Measurements from ENCODE around the gene QRSL1. TPM values are rescaled to one million over a fixed set of nuclear protein-coding genes. Genes with fewer than 3 reads are reported as not detected.

Gene QRSL1
- total and polyA plus RNA-seq, 2 donors (not counting 3 experiments of a cell fraction or from before 2014, with no cell fraction given): 4.3 to 11.3 TPM

- H3K4me1 ChIP-seq (ENCODE audit: control insufficient read depth, extremely low read depth, insufficient read depth, low read length): no peaks in the 10 kb centered on the region
- H3K79me2 ChIP-seq (ENCODE audit: control insufficient read depth, insufficient read depth, low read length): no peaks in the 10 kb centered on the region
- no peaks in the 10 kb centered on the region for H3K9me1 ChIP-seq (replicated peaks; ENCODE audit: control insufficient read depth, extremely low read depth, insufficient read depth, low read length)
- dilution Hi-C loops (cut with MboI; ENCODE audit: extremely low pct_ligation_motif_present, low sequenced_read_pairs) (no loop called here), intact Hi-C loops (cut with micrococcal nuclease) (no loop called here)
- no peak for FAIRE-seq
- POLR2A ChIA-PET: no interaction called here
- no peak overlapping the region for H2AFZ ChIP-seq (ENCODE audit: low read depth, low read length)
- H3K4me3 ChIP-seq (replicated peaks in 1 of 3; ENCODE audit: insufficient read depth in 1 of 3, low read depth in 1 of 3, low read length in 3 of 3): no peak overlapping the region
- no peak for DNase-seq (ENCODE audit: low read depth, low spot score)
- TF ChIP-seq, protein P1, sequence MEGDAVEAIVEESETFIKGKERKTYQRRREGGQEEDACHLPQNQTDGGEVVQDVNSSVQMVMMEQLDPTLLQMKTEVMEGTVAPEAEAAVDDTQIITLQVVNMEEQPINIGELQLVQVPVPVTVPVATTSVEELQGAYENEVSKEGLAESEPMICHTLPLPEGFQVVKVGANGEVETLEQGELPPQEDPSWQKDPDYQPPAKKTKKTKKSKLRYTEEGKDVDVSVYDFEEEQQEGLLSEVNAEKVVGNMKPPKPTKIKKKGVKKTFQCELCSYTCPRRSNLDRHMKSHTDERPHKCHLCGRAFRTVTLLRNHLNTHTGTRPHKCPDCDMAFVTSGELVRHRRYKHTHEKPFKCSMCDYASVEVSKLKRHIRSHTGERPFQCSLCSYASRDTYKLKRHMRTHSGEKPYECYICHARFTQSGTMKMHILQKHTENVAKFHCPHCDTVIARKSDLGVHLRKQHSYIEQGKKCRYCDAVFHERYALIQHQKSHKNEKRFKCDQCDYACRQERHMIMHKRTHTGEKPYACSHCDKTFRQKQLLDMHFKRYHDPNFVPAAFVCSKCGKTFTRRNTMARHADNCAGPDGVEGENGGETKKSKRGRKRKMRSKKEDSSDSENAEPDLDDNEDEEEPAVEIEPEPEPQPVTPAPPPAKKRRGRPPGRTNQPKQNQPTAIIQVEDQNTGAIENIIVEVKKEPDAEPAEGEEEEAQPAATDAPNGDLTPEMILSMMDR (IDR thresholded peaks at IDR 0.05; ENCODE audit: extremely low read depth in 1 of 2, insufficient read depth in 1 of 2, low read depth in 1 of 2, low read length in 2 of 2): no peak
- TF ChIP-seq EZH2 (IDR thresholded peaks at IDR 0.05; ENCODE audit: borderline replicate concordance, low read depth, low read length, severe bottlenecking): no peak
- no peak for TF ChIP-seq POLR2AphosphoS5 (IDR thresholded peaks at IDR 0.05; ENCODE audit: insufficient read depth, low read depth, low read length)
- no peak for TF ChIP-seq GATA2 (IDR thresholded peaks at IDR 0.05; ENCODE audit: insufficient read depth, insufficient read length, low read depth, low read length)
- TF ChIP-seq JUN (IDR thresholded peaks at IDR 0.05; ENCODE audit: borderline replicate concordance, insufficient read depth, insufficient read length, low read depth): no peak
- no peak for TF ChIP-seq MYC (IDR thresholded peaks at IDR 0.05; ENCODE audit: low read depth, low read length)
- no peak for TF ChIP-seq FOS (IDR thresholded peaks at IDR 0.05; ENCODE audit: borderline replicate concordance, insufficient read depth, low read length)
- TF ChIP-seq MAX (IDR thresholded peaks at IDR 0.05; ENCODE audit: insufficient read depth, insufficient read length): no peak
- TF ChIP-seq POLR2A (IDR thresholded peaks at IDR 0.05; ENCODE audit: low read depth, low read length): no peak
- H3K36me3 ChIP-seq (ENCODE audit: control insufficient read depth in 2 of 2, extremely low read depth in 1 of 2, insufficient read depth in 2 of 2, low read length in 2 of 2): peaks cover 6 to 7% of the 10 kb centered on the region in 2 experiments
- no peaks in the 10 kb centered on the region for H3K27me3 ChIP-seq (ENCODE audit: control insufficient read depth in 2 of 2, insufficient read depth in 2 of 2, low read length in 2 of 2)
- H3K9me3 ChIP-seq (replicated peaks; ENCODE audit: control insufficient read depth, insufficient read depth, low read length): no peaks in the 10 kb centered on the region
- no peak overlapping the region for H3K4me2 ChIP-seq (ENCODE audit: insufficient read depth, low read length)
- CTCF ChIA-PET: no interaction called here
- H4K20me1 ChIP-seq (replicated peaks; ENCODE audit: control insufficient read depth, extremely low read depth, insufficient read depth, low read length): no peaks in the 10 kb centered on the region
- no TSS peak for BruUV-seq (replicated peaks)
- no peak overlapping the region for H3K9ac ChIP-seq (replicated peaks; ENCODE audit: extremely low read depth, insufficient read depth, low read length)
- H3K27ac ChIP-seq (ENCODE audit: insufficient read depth, low read depth, low read length): no peak overlapping the region
These were observed 33.1 kb downstream of the QRSL1 start for GRCh38 chr6:106662458-106662857.

All from endothelial cell of umbilical vein (primary cell).